ENCODE results near the gene LRRC74A.
"Not testable (repeated sequence)": the region's sequence is repeated elsewhere in the genome, so short reads cannot be mapped to it uniquely, and the experiment has no call there.

The LRRC74A gene

GRCh38 chr14:76880449-76880848, 54.2 kb downstream of the LRRC74A start:
- H3K27ac ChIP-seq: no peak overlapping the region
- H3K36me3 ChIP-seq (ENCODE audit: insufficient read depth, low read length): no peaks in the 10 kb centered on the region
- H3K4me3 ChIP-seq: no peak overlapping the region
- H3K9ac ChIP-seq (ENCODE audit: insufficient read length): no peak overlapping the region
- H3K9me3 ChIP-seq (ENCODE audit: low read depth, low read length): no peaks in the 10 kb centered on the region
- no peak for DNase-seq (ENCODE audit: low read depth, low spot score)
- TF ChIP-seq FOXP2 (optimal IDR thresholded peaks at IDR 0.05; ENCODE audit: control extremely low read depth, extremely low read length, insufficient read depth) (no peak), EZH2 (IDR thresholded peaks at IDR 0.05) (no peak), POLR2AphosphoS5 (IDR thresholded peaks at IDR 0.05; ENCODE audit: borderline replicate concordance, low read depth, low read length) (no peak)

DNA sequence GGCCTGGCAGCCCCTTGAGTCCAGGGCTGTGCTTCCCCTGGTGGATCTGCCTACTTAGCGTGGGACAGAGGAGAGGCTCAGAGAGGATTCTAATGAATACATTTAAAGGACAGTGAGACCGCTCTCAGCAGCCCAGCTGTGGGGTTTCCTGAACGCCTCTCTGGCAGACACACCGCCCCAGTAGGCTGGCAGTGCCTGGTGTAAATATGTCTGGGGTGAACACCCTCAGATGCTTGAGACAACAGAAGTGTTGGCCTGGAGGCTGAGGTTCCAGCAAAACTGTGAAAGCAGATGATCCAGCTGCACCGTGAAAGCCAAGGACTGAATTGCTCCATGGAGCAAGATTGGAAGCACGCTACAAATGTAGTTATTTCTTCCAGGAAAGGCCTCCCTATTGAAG, 55.1 kb downstream of the LRRC74A start:
- DNase-seq (ENCODE audit: low read depth, low spot score): no peak
- Histone ChIP-seq H3K36me3 (ENCODE audit: insufficient read depth, low read length) (no peaks in the 10 kb centered on the region), H3K27ac (no peak overlapping the region), H3K4me3 (no peak overlapping the region), H3K9ac (ENCODE audit: insufficient read length) (no peak overlapping the region), H3K9me3 (ENCODE audit: low read depth, low read length) (no peaks in the 10 kb centered on the region)
- TF ChIP-seq EZH2 (IDR thresholded peaks at IDR 0.05) (no peak), FOXP2 (optimal IDR thresholded peaks at IDR 0.05; ENCODE audit: control extremely low read depth, extremely low read length, insufficient read depth) (no peak), POLR2AphosphoS5 (IDR thresholded peaks at IDR 0.05; ENCODE audit: borderline replicate concordance, low read depth, low read length) (no peak)

DNA sequence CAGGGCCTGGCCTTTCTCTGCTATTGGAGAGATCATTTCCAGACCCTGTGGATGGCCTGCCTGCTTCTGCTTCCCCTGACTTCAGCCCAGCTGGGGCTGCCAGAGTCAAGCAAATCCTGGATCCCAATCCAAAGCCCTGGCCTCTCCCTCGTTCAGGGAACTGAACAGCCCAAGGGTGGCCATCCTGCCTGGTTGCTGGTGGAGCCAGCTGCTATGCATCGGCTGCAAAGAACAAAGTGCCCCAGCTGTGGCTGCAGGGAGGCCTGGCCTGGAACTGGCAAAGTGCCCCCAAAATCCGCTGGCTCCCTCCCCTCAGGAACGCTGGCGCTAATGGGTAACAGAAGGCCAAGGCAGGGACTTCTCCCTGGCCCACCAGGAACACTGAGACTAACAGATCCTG, 56.4 kb downstream of the LRRC74A start:
- Histone ChIP-seq H3K9ac (ENCODE audit: insufficient read length) (no peak overlapping the region), H3K27ac (no peak overlapping the region), H3K9me3 (ENCODE audit: low read depth, low read length) (no peaks in the 10 kb centered on the region), H3K36me3 (ENCODE audit: insufficient read depth, low read length) (no peaks in the 10 kb centered on the region), H3K4me3 (no peak overlapping the region)
- no peak for DNase-seq (ENCODE audit: low read depth, low spot score)
- no peak for TF ChIP-seq POLR2AphosphoS5 (IDR thresholded peaks at IDR 0.05; ENCODE audit: borderline replicate concordance, low read depth, low read length)
- no peak for TF ChIP-seq FOXP2 (optimal IDR thresholded peaks at IDR 0.05; ENCODE audit: control extremely low read depth, extremely low read length, insufficient read depth)
- no peak for TF ChIP-seq EZH2 (IDR thresholded peaks at IDR 0.05)

DNA sequence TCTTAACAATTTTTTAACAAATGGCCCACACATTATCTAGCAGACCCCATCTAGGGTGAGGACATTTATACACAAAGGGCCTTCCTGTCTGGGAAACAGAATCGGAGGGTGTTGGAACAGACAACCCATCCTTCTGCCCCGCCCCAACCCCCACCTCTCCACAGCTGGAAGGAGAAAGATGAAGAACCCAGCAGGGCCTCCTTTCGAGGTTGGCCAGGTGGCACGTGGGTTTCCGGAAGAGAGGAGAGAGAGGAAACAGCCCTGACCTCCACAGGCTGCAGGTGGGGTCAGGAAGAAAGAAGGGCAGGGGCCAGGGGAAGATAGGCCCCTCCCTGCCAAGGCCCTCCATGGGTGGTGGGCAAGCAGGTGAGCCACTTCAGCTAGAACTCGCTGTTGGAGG, 57.2 kb downstream of the LRRC74A start:
- no peak for DNase-seq (ENCODE audit: low read depth, low spot score)
- H3K9ac ChIP-seq (ENCODE audit: insufficient read length): no peak overlapping the region
- H3K36me3 ChIP-seq (ENCODE audit: insufficient read depth, low read length): no peaks in the 10 kb centered on the region
- no peak for TF ChIP-seq FOXP2 (optimal IDR thresholded peaks at IDR 0.05; ENCODE audit: control extremely low read depth, extremely low read length, insufficient read depth)
- no peak overlapping the region for H3K4me3 ChIP-seq
- no peak overlapping the region for H3K27ac ChIP-seq
- no peaks in the 10 kb centered on the region for H3K9me3 ChIP-seq (ENCODE audit: low read depth, low read length)

- no peak for DNase-seq (ENCODE audit: low read depth, low spot score)
- TF ChIP-seq EZH2 (IDR thresholded peaks at IDR 0.05) (no peak), POLR2AphosphoS5 (IDR thresholded peaks at IDR 0.05; ENCODE audit: borderline replicate concordance, low read depth, low read length) (no peak), FOXP2 (optimal IDR thresholded peaks at IDR 0.05; ENCODE audit: control extremely low read depth, extremely low read length, insufficient read depth) (no peak)
- Histone ChIP-seq H3K9ac (ENCODE audit: insufficient read length) (no peak overlapping the region), H3K9me3 (ENCODE audit: low read depth, low read length) (no peaks in the 10 kb centered on the region), H3K4me3 (no peak overlapping the region), H3K36me3 (ENCODE audit: insufficient read depth, low read length) (no peaks in the 10 kb centered on the region), H3K27ac (no peak overlapping the region)
Observed at GRCh38 chr14:76884394-76884793, 58.2 kb downstream of the LRRC74A start.

DNA sequence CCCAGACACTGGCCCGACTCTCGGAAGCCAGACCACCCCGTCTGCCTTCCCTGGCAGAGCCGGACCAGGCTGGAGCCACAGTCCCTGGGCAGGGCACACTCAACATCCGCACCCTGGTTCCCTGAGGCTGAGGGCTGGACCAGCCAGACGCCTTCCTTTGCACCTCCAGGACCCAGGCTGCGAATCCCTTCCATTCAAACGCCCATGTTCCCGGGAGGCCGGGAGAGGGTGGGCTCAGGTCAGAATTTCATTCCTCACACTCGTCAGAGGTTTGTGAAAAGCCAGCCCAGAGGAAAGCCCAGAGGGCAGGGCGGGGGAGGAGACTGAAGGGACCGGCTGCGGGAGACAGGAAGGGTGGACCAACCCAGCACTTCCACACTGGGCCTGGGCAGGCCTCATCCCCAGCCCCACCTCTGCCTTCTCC, 58.7 kb downstream of the LRRC74A start:
- Histone ChIP-seq H3K9me3 (ENCODE audit: low read depth, low read length) (no peaks in the 10 kb centered on the region), H3K36me3 (ENCODE audit: insufficient read depth, low read length) (no peaks in the 10 kb centered on the region), H3K4me3 (no peak overlapping the region), H3K27ac (no peak overlapping the region), H3K9ac (ENCODE audit: insufficient read length) (no peak overlapping the region)
- TF ChIP-seq POLR2AphosphoS5 (IDR thresholded peaks at IDR 0.05; ENCODE audit: borderline replicate concordance, low read depth, low read length) (no peak), FOXP2 (optimal IDR thresholded peaks at IDR 0.05; ENCODE audit: control extremely low read depth, extremely low read length, insufficient read depth) (no peak), EZH2 (IDR thresholded peaks at IDR 0.05) (no peak)
- DNase-seq (ENCODE audit: low read depth, low spot score): no peak

GRCh38 chr14:76887191-76887590, 61.0 kb downstream of the LRRC74A start:
- H3K9me3 ChIP-seq (ENCODE audit: low read depth, low read length): no peaks in the 10 kb centered on the region
- no peak for DNase-seq (ENCODE audit: low read depth, low spot score)
- TF ChIP-seq FOXP2 (optimal IDR thresholded peaks at IDR 0.05; ENCODE audit: control extremely low read depth, extremely low read length, insufficient read depth) (no peak), EZH2 (IDR thresholded peaks at IDR 0.05) (no peak), POLR2AphosphoS5 (IDR thresholded peaks at IDR 0.05; ENCODE audit: borderline replicate concordance, low read depth, low read length) (no peak)
- H3K4me3 ChIP-seq: no peak overlapping the region
- no peak overlapping the region for H3K9ac ChIP-seq (ENCODE audit: insufficient read length)
- H3K36me3 ChIP-seq (ENCODE audit: insufficient read depth, low read length): no peaks in the 10 kb centered on the region
- no peak overlapping the region for H3K27ac ChIP-seq

DNA sequence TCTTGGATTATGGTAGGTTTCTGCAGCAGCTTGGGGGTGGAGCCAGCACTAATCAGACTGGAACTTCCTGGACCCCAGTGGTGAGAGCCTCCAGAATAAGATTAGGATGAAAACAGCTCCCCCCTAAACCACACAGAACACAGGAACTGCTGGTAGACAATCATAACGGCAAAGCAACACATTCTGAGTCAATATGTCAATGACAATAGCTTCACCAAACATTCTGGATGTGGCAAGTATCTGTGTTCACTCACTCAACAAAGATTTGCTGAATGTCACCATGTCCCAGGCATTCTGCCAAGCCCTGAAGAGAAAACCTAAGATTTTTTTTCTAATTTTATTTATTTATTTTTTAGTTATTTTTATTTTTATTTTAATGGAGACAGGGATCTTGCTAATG, 65.2 kb downstream of the LRRC74A start:
- H3K4me3 ChIP-seq: no peak overlapping the region
- H3K36me3 ChIP-seq (ENCODE audit: insufficient read depth, low read length): no peaks in the 10 kb centered on the region
- no peak for TF ChIP-seq POLR2AphosphoS5 (IDR thresholded peaks at IDR 0.05; ENCODE audit: borderline replicate concordance, low read depth, low read length)
- TF ChIP-seq EZH2 (IDR thresholded peaks at IDR 0.05): no peak
- TF ChIP-seq FOXP2 (optimal IDR thresholded peaks at IDR 0.05; ENCODE audit: control extremely low read depth, extremely low read length, insufficient read depth): no peak
- H3K9me3 ChIP-seq (ENCODE audit: low read depth, low read length): no peaks in the 10 kb centered on the region
- H3K27ac ChIP-seq: no peak overlapping the region
- no peak overlapping the region for H3K9ac ChIP-seq (ENCODE audit: insufficient read length)
- DNase-seq (ENCODE audit: low read depth, low spot score): no peak

- no peaks in the 10 kb centered on the region for H3K9me3 ChIP-seq (ENCODE audit: low read depth, low read length)
- TF ChIP-seq POLR2AphosphoS5 (IDR thresholded peaks at IDR 0.05; ENCODE audit: borderline replicate concordance, low read depth, low read length): no peak
- H3K4me3 ChIP-seq: no peak overlapping the region
- H3K9ac ChIP-seq (ENCODE audit: insufficient read length): no peak overlapping the region
- no peak for DNase-seq (ENCODE audit: low read depth, low spot score)
- no peaks in the 10 kb centered on the region for H3K36me3 ChIP-seq (ENCODE audit: insufficient read depth, low read length)
- H3K27ac ChIP-seq: no peak overlapping the region
Observed at GRCh38 chr14:76894308-76894707, 68.1 kb downstream of the LRRC74A start.

DNA sequence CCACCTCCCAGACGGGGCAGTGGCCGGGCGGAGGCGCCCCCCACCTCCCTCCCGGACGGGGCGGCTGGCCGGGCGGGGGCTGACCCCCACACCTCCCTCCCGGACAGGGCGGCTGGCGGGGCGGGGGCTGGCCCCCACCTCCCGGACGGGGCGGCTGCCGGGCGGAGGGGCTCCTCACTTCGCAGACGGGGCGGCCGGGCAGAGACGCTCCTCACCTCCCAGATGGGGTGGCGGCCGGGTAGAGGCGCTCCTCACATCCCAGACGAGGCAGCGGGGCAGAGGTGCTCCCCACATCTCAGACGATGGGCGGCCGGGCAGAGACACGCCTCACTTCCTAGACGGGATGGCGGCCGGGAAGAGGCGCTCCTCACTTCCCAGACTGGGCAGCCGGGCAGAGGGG, 71.8 kb downstream of the LRRC74A start:
- H3K27ac ChIP-seq; H3K4me3 ChIP-seq; H3K36me3 ChIP-seq (ENCODE audit: insufficient read depth, low read length); H3K9me3 ChIP-seq (ENCODE audit: low read depth, low read length); DNase-seq (ENCODE audit: low read depth, low spot score); H3K9ac ChIP-seq (ENCODE audit: insufficient read length): not testable (repeated sequence)

Data from SK-N-MC (cell line).